Measurements from ENCODE around the gene ZBED2. TPM values are rescaled to one million over a fixed set of nuclear protein-coding genes. Genes with fewer than 3 reads are reported as not detected.

The ZBED2 gene
- total RNA-seq, 2 experiments from 2014 or later: 313 to 418 TPM

DNA sequence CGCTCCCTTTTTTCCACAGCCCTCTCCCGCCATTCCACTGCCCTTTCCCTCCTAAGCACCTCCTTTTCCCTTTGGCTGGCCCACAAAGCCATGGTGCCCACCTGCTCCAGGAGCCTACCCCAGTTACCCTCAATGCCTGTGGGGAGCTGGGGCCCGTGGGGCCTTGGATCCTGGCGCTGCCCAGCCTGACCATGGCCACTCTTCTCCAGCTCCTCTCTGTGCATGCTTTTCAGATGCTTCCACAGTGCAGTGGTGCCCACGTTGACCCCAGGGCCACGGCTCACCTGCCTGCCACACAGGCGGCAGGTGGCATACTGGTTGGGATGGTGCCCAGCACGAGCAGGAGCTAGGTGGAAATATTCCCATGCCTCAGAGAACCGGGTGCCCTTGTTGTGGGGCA, 1.5 kb downstream of the ZBED2 start:
- peaks cover 62% of the 10 kb centered on the region for H3K4me1 Mint-ChIP-seq
- no peaks in the 10 kb centered on the region for H3K27me3 Mint-ChIP-seq
- ATAC-seq (no peak), DNase-seq (no peak)
- POLR2A ChIA-PET: interaction anchor here (0.9 to 3.4 kb wide), 5 partner anchors 11 to 23 kb away, joined by 3 to 26 read pairs (median 10); no protein-coding TSS in a partner anchor
- H3K27ac Mint-ChIP-seq: peak overlapping the region; percentile 98
- peak overlapping the region; percentile 93 for H3K4me3 Mint-ChIP-seq
- H3K36me3 Mint-ChIP-seq (ENCODE audit: low read depth): peaks cover 77% of the 10 kb centered on the region
- CTCF ChIA-PET: interaction anchor here (1.0 to 3.2 kb wide), 4 partner anchors 16 to 60 kb away, joined by 3 to 20 read pairs (median 4); no protein-coding TSS in a partner anchor
- H3K9me3 Mint-ChIP-seq (ENCODE audit: low read depth): no peaks in the 10 kb centered on the region
- intact Hi-C loops (cut with DNase I, micrococcal nuclease): loop anchor here (2.0 to 10.0 kb wide), 3 partner anchors 17 to 901 kb away; partner anchors contain the start of genes BTLA (in 1 of the 2) and CD96 (in 1 of the 2)

DNA sequence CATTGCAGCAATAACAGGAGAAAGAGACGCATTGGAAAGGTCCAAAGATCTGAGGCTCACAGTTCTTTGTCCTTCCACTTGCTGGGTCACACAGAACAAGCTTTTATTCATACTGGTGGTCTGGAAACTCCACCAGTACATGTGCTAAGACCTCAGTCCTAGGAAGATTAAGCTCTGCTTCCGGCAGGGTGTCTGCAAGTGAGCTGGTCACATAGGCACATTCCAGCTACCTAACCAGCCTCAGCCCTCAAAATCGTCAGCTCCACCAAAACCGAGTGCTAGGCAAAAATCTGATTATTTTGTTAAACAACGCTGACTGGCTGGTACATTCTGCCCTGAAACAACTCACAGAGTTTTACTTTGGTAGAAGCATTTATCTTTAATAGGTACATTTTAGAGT, 2.2 kb downstream of the ZBED2 start:
- no peak for ATAC-seq

GRCh38 chr3:111592143-111592542, 3.0 kb downstream of the ZBED2 start:
- peaks cover 80% of the 10 kb centered on the region for H3K36me3 Mint-ChIP-seq (ENCODE audit: low read depth)
- POLR2A ChIA-PET: no interaction called here
- no peak for DNase-seq
- peak overlapping the region; percentile 98 for H3K27ac Mint-ChIP-seq
- H3K9me3 Mint-ChIP-seq (ENCODE audit: low read depth): no peaks in the 10 kb centered on the region
- intact Hi-C loops (cut with DNase I, micrococcal nuclease): loop anchor here in 1 of 2 experiments (10.0 kb wide), 1 partner anchor 903 kb away; the partner anchor contains the start of gene BTLA
- CTCF ChIA-PET: interaction anchor here (1.3 kb wide), 1 partner anchor 14 kb away, joined by 4 read pairs; no protein-coding TSS in a partner anchor
- ATAC-seq: no peak
- peaks cover 60% of the 10 kb centered on the region for H3K4me1 Mint-ChIP-seq
- no peaks in the 10 kb centered on the region for H3K27me3 Mint-ChIP-seq
- H3K4me3 Mint-ChIP-seq: peak overlapping the region; percentile 93

More for the DNA sequence above, 2.2 kb downstream of the ZBED2 start:
- POLR2A ChIA-PET: interaction anchor here (0.9 to 3.4 kb wide), 4 partner anchors 12 to 24 kb away, joined by 3 to 26 read pairs (median 10); no protein-coding TSS in a partner anchor
- Mint-ChIP-seq H3K27ac (peak overlapping the region; percentile 98), H3K9me3 (ENCODE audit: low read depth) (no peaks in the 10 kb centered on the region), H3K36me3 (ENCODE audit: low read depth) (peaks cover 76% of the 10 kb centered on the region), H3K27me3 (no peaks in the 10 kb centered on the region), H3K4me3 (peak overlapping the region; percentile 93), H3K4me1 (peaks cover 60% of the 10 kb centered on the region)
- DNase-seq: no peak
- intact Hi-C loops (cut with DNase I, micrococcal nuclease): loop anchor here in 1 of 2 experiments (10.0 kb wide), 1 partner anchor 902 kb away; the partner anchor contains the start of gene BTLA
- CTCF ChIA-PET: interaction anchor here (0.9 to 3.2 kb wide), 4 partner anchors 15 to 61 kb away, joined by 3 to 20 read pairs (median 4); no protein-coding TSS in a partner anchor

DNA sequence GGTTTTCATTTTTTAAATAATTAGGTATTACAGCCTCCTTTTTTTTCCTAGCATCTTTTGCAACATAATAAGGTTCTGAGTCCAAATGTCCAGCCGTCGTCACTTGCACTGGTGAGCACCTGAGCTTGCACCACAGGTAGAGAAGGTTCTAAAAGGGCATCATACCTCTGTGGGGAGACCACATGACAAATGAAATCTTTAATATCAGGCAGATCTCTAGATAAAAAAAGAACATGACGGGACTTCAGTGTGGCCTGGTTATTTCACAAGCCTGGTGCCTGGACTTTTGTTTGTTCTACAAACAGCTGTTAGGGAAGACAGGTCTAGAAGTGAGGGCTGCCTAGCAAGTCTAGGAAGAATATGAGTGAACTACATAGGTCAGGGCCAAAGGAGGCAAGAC, 3.6 kb downstream of the ZBED2 start:
- ATAC-seq: no peak
- no peaks in the 10 kb centered on the region for H3K27me3 Mint-ChIP-seq
- H3K9me3 Mint-ChIP-seq (ENCODE audit: low read depth): peaks cover 4% of the 10 kb centered on the region
- H3K4me1 Mint-ChIP-seq: peaks cover 60% of the 10 kb centered on the region
- H3K36me3 Mint-ChIP-seq (ENCODE audit: low read depth): peaks cover 86% of the 10 kb centered on the region
- intact Hi-C loops (cut with DNase I, micrococcal nuclease): loop anchor here in 1 of 2 experiments (10.0 kb wide), 1 partner anchor 903 kb away; the partner anchor contains the start of gene BTLA
- peak overlapping the region; percentile 98 for H3K27ac Mint-ChIP-seq
- DNase-seq: no peak
- peak overlapping the region; percentile 93 for H3K4me3 Mint-ChIP-seq
- ChIA-PET POLR2A (interaction anchor here (0.6 kb wide), 1 partner anchor 387 kb away, joined by 6 read pairs; no protein-coding TSS in a partner anchor), CTCF (interaction anchor here (1.3 kb wide), 1 partner anchor 14 kb away, joined by 4 read pairs; no protein-coding TSS in a partner anchor)

DNA sequence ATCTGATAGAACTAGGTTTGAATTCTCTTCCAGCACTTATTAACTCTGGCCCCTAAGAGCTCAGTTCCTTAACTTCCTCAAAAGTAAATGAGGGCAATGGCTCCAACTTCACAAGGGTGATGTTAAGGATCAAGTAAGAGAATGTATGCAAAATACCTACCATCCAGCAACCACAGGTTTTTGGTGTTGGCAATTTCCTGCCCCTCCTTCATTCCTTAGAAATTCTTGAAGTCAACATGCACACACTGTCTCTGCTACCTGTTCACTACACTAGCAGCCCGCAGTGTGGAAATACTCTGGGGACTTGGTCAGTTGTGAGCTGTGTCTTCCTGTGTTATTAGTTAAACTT, 5.0 kb downstream of the ZBED2 start:
- peak overlapping the region; percentile 69 for H3K27ac Mint-ChIP-seq
- no peak for ATAC-seq
- peak overlapping the region; percentile 93 for H3K4me3 Mint-ChIP-seq
- intact Hi-C loops (cut with DNase I, micrococcal nuclease): loop anchor here in 1 of 2 experiments (10.0 kb wide), 1 partner anchor 905 kb away; the partner anchor contains the start of gene BTLA
- DNase-seq: no peak
- POLR2A ChIA-PET: interaction anchor here (0.9 to 1.1 kb wide), 2 partner anchors 20 to 23 kb away, joined by 3 to 4 read pairs; no protein-coding TSS in a partner anchor
- H3K9me3 Mint-ChIP-seq (ENCODE audit: low read depth): peaks cover 8% of the 10 kb centered on the region
- peaks cover 55% of the 10 kb centered on the region for H3K4me1 Mint-ChIP-seq
- peaks cover 86% of the 10 kb centered on the region for H3K36me3 Mint-ChIP-seq (ENCODE audit: low read depth)
- CTCF ChIA-PET: interaction anchor here (1.2 to 1.4 kb wide), 4 partner anchors 12 to 79 kb away, joined by 3 to 8 read pairs (median 4); no protein-coding TSS in a partner anchor
- H3K27me3 Mint-ChIP-seq: no peaks in the 10 kb centered on the region

DNA sequence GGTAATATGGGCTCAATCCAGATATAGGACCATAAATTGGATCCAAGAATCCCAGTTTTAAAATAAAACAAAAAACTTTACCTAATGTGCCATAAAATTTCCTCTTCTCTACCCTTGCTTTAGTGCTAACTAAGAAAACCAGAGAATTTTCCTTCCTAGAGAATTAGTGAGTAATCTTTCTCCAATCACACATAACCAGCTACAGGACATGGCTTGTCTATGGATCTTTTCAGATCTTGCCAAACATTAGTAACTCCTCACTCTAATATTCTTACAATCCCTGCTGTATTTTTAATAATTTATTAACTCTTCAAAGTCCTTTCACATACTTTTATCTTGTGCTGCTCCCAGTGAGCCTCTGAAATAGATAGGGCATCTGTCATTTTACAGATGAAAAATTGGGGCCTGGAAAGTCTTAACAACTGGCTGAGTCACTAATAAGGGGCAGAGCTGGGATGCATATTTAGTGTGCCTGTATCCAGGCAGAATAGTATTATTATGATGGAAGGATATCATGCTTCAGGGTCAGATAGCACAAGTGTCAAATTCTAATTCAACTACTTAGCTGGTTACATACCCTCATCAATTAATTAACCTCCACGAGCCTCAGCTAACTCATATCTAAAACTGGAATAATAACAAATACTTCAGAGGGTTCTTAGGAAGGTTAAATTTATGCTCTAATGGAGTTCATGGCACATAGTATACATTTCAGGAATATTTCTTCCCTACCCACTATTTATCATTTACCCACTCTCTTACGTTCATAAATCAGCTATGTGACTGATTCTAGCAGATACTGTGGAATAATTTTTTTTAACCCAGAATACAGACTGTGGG, 5.6 kb downstream of the ZBED2 start:
- Mint-ChIP-seq H3K9me3 (ENCODE audit: low read depth) (peaks cover 8% of the 10 kb centered on the region), H3K4me1 (peaks cover 58% of the 10 kb centered on the region), H3K36me3 (ENCODE audit: low read depth) (peaks cover 85% of the 10 kb centered on the region), H3K4me3 (peak overlapping the region; percentile 93), H3K27ac (peak overlapping the region; percentile 69), H3K27me3 (no peaks in the 10 kb centered on the region)
- CTCF ChIA-PET: interaction anchor here (1.2 to 1.4 kb wide), 4 partner anchors 11 to 79 kb away, joined by 3 to 8 read pairs (median 4); no protein-coding TSS in a partner anchor
- ATAC-seq: no peak
- no peak for DNase-seq
- POLR2A ChIA-PET: interaction anchor here (1.1 kb wide), 1 partner anchor 21 kb away, joined by 3 read pairs; no protein-coding TSS in a partner anchor
- intact Hi-C loops (cut with DNase I, micrococcal nuclease): loop anchor here in 1 of 2 experiments (10.0 kb wide), 1 partner anchor 905 kb away; the partner anchor contains the start of gene BTLA

GRCh38 chr3:111588527-111588926, 6.6 kb downstream of the ZBED2 start:
- intact Hi-C loops (cut with DNase I, micrococcal nuclease): no loop called here
- H3K4me3 Mint-ChIP-seq: no peak overlapping the region
- no peak for DNase-seq
- H3K27ac Mint-ChIP-seq: peak overlapping the region; percentile 37
- peak; percentile 46 for ATAC-seq
- H3K4me1 Mint-ChIP-seq: peaks cover 61% of the 10 kb centered on the region
- H3K27me3 Mint-ChIP-seq: no peaks in the 10 kb centered on the region
- H3K36me3 Mint-ChIP-seq (ENCODE audit: low read depth): peaks cover 84% of the 10 kb centered on the region
- CTCF ChIA-PET: interaction anchor here (0.6 to 2.3 kb wide), 2 partner anchors 10 to 961 kb away, joined by 3 to 9 read pairs; no protein-coding TSS in a partner anchor
- POLR2A ChIA-PET: no interaction called here
- H3K9me3 Mint-ChIP-seq (ENCODE audit: low read depth): peaks cover 10% of the 10 kb centered on the region

GRCh38 chr3:111585217-111585616, 9.9 kb downstream of the ZBED2 start:
- Mint-ChIP-seq H3K4me3 (no peak overlapping the region), H3K36me3 (ENCODE audit: low read depth) (peaks cover 82% of the 10 kb centered on the region), H3K27ac (no peak overlapping the region), H3K4me1 (peaks cover 78% of the 10 kb centered on the region), H3K9me3 (ENCODE audit: low read depth) (peaks cover 12% of the 10 kb centered on the region), H3K27me3 (no peaks in the 10 kb centered on the region)
- CTCF ChIA-PET: interaction anchor here (0.9 to 3.0 kb wide), 2 partner anchors 31 to 383 kb away, joined by 6 to 12 read pairs; no protein-coding TSS in a partner anchor
- ATAC-seq (no peak), DNase-seq (no peak)
- POLR2A ChIA-PET: no interaction called here
- intact Hi-C loops (cut with DNase I, micrococcal nuclease): no loop called here

GRCh38 chr3:111584744-111585143, 10.4 kb downstream of the ZBED2 start:
- ATAC-seq (no peak), DNase-seq (no peak)
- intact Hi-C loops (cut with DNase I, micrococcal nuclease): no loop called here
- no peak overlapping the region for H3K4me3 Mint-ChIP-seq
- peaks cover 78% of the 10 kb centered on the region for H3K4me1 Mint-ChIP-seq
- no peaks in the 10 kb centered on the region for H3K27me3 Mint-ChIP-seq
- H3K36me3 Mint-ChIP-seq (ENCODE audit: low read depth): peaks cover 82% of the 10 kb centered on the region
- ChIA-PET POLR2A (no interaction called here), CTCF (interaction anchor here (3.0 kb wide), 1 partner anchor 32 kb away, joined by 12 read pairs; no protein-coding TSS in a partner anchor)
- no peak overlapping the region for H3K27ac Mint-ChIP-seq
- peaks cover 12% of the 10 kb centered on the region for H3K9me3 Mint-ChIP-seq (ENCODE audit: low read depth)

DNA sequence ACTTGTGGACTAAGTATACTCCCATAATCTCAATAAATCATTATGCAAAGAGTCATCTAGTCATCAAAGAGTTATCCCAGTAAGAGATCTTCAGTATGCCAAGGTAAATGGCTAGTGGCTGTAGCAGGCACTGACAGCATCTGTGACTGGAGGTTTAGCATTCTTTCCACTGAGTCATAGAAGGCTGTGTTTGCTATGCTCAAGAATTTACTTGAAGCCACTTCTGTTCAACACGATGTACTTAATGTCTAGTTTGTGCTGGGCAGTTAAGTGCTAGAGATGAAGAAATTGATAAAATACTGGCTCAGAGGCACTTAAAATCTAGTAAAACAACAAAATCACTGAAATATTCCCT, 13.0 kb downstream of the ZBED2 start:
- Mint-ChIP-seq H3K27ac (peak overlapping the region; percentile 86), H3K27me3 (no peaks in the 10 kb centered on the region), H3K4me3 (no peak overlapping the region), H3K9me3 (ENCODE audit: low read depth) (peaks cover 12% of the 10 kb centered on the region), H3K4me1 (peaks cover 83% of the 10 kb centered on the region), H3K36me3 (ENCODE audit: low read depth) (peaks cover 83% of the 10 kb centered on the region)
- DNase-seq (peak; percentile 39), ATAC-seq (peak; percentile 72)
- CTCF ChIA-PET: no interaction called here
- intact Hi-C loops (cut with DNase I, micrococcal nuclease): loop anchor here in 1 of 2 experiments (2.0 kb wide), 1 partner anchor 15 kb away; no protein-coding TSS in a partner anchor
- POLR2A ChIA-PET: no interaction called here

All from activated CD4-positive, alpha-beta T cell treated with anti-CD3 and anti-CD28 coated beads for 36 hours (primary cell).